Measurements from ENCODE around the gene JSRP1. TPM values are rescaled to one million over a fixed set of nuclear protein-coding genes. Genes with fewer than 3 reads are reported as not detected.
A peak's percentile ranks its signal among the peaks of the same experiment; 100 is the strongest.

JSRP1 gene
- total and polyA plus RNA-seq, 10 of the 15 experiments (the other 5 are each of a cell fraction or from before 2014, with no cell fraction given) = 0.41 to 0.91 (median 0.49) TPM; not detected in 7

- ChIA-PET POLR2A (interaction anchor here (1.4 to 4.0 kb wide), 2 partner anchors 30 to 379 kb away, joined by 3 to 36 read pairs; no protein-coding TSS in a partner anchor), SMC1A (ENCODE audit: uncharacterized antibody, unreplicated experiment) (interaction anchor here (0.6 to 4.3 kb wide), 5 partner anchors 17 to 93 kb away, joined by 4 to 46 read pairs (median 30); no protein-coding TSS in a partner anchor), CTCF (interaction anchor here (1.1 to 4.7 kb wide), 5 partner anchors 20 to 396 kb away, joined by 4 to 130 read pairs (median 15); no protein-coding TSS in a partner anchor), RAD21 (ENCODE audit: unreplicated experiment) (interaction anchor here (0.9 to 4.2 kb wide), 6 partner anchors 19 to 90 kb away, joined by 3 to 72 read pairs (median 14); partner anchors contain the start of gene AP3D1)
- BruUV-seq (replicated peaks) = no TSS peak
- WGBS (ENCODE audit: insufficient coverage, insufficient replicate concordance, low lambda C conversion rate, missing lambda C conversion rate) = 88% methylated on average over 41 of the region's 41 CpGs
- Histone ChIP-seq H3K9ac (ENCODE audit: control insufficient read depth, insufficient read depth, low read length) (no peak overlapping the region; the same call in 1 of the 2 replicates), H4K20me1 (ENCODE audit: control insufficient read depth, insufficient read depth) (peaks cover 27% of the 10 kb centered on the region), H3K4me2 (ENCODE audit: control insufficient read depth, insufficient read depth) (peak overlapping the region; percentile 88), H3K4me1 (ENCODE audit: control insufficient read depth, insufficient read depth, low read length) (peaks cover 13% of the 10 kb centered on the region), H3K27me3 (replicated peaks in 1 of 2; ENCODE audit: control insufficient read depth in 2 of 2, insufficient read depth in 2 of 2, low read length in 1 of 2) (no peaks in the 10 kb centered on the region), H3K4me3 (peak overlapping the region; percentile 81; the same call in 1 of the 2 replicates), H3K36me3 (ENCODE audit: control insufficient read depth in 2 of 2, insufficient read depth in 2 of 2, low read length in 1 of 2) (peaks cover 15 to 33% of the 10 kb centered on the region in 2 experiments; a peak in 3 of 4 replicates), H3K27ac (ENCODE audit: control insufficient read depth, insufficient read depth) (no peak overlapping the region), H2AFZ (ENCODE audit: control insufficient read depth, low read depth, low read length) (no peak overlapping the region), H3K9me3 (replicated peaks; ENCODE audit: control insufficient read depth, insufficient read depth, low read length) (no peaks in the 10 kb centered on the region), H3K79me2 (ENCODE audit: control insufficient read depth, insufficient read depth, low read length) (peaks cover 66% of the 10 kb centered on the region)
- no peak for ATAC-seq
- no peak for TF ChIP-seq E4F1 (IDR thresholded peaks at IDR 0.05; ENCODE audit: borderline replicate concordance, partially characterized antibody)
- no peak for TF ChIP-seq KLF5 (IDR thresholded peaks at IDR 0.05; ENCODE audit: partially characterized antibody)
- TF ChIP-seq POLR2A (IDR thresholded peaks at IDR 0.05; ENCODE audit: low read depth, low read length) = peak; percentile 54
- in situ Hi-C loops (cut with MboI) = no loop called here
- no peak for DNase-seq (ENCODE audit: low read depth, low spot score)
- intact Hi-C loops (cut with micrococcal nuclease; ENCODE audit: unreplicated experiment) = no loop called here
- no peak for FAIRE-seq
Measured at GRCh38 chr19:2240881-2241760, 15.1 kb downstream of the JSRP1 start.

Measured in GM12878 (cell line).